ENCODE results near the gene CAMK2B. TPM values are rescaled to one million over a fixed set of nuclear protein-coding genes. Genes with fewer than 3 reads are reported as not detected.

Gene CAMK2B
- total RNA-seq, 1 donor from 2014 or later = 0.09 TPM

GRCh38 chr7:44331682-44332081 is 6.3 kb upstream of the CAMK2B start:
- Mint-ChIP-seq H3K4me3 (no peak overlapping the region), H3K9me3 (no peaks in the 10 kb centered on the region), H3K27ac (no peak overlapping the region), H3K36me3 (no peaks in the 10 kb centered on the region), H3K4me1 (no peaks in the 10 kb centered on the region), H3K27me3 (ENCODE audit: insufficient read depth, low read depth) (peaks cover 18% of the 10 kb centered on the region)
- Histone ChIP-seq H3K9me3 (ENCODE audit: low read depth) (no peaks in the 10 kb centered on the region), H3K9ac (no peak overlapping the region), H3K36me3 (no peaks in the 10 kb centered on the region), H3K79me2 (ENCODE audit: low read depth) (no peaks in the 10 kb centered on the region), H4K20me1 (ENCODE audit: low read depth) (no peaks in the 10 kb centered on the region), H3K27me3 (peaks cover 20% of the 10 kb centered on the region), H3K4me1 (no peaks in the 10 kb centered on the region), H3K4me2 (no peak overlapping the region), H3K4me3 (no peak overlapping the region), H3K27ac (no peak overlapping the region), H3F3A (ENCODE audit: low read depth) (no peaks in the 10 kb centered on the region), H2AFZ (replicated peaks) (no peak overlapping the region)
- no peak for DNase-seq (ENCODE audit: low spot score)
- TF ChIP-seq CTCF (IDR thresholded peaks at IDR 0.05) (no peak), EZH2 (IDR thresholded peaks at IDR 0.05) (no peak), EZH2phosphoT487 (IDR thresholded peaks at IDR 0.05) (no peak)

GRCh38 chr7:44330331-44330730 is 4.9 kb upstream of the CAMK2B start:
- Histone ChIP-seq H3K36me3 (no peaks in the 10 kb centered on the region), H3F3A (ENCODE audit: low read depth) (peaks cover 4% of the 10 kb centered on the region), H3K4me2 (no peak overlapping the region), H4K20me1 (ENCODE audit: low read depth) (no peaks in the 10 kb centered on the region), H3K9me3 (ENCODE audit: low read depth) (no peaks in the 10 kb centered on the region), H3K4me1 (peaks cover 5% of the 10 kb centered on the region), H3K4me3 (no peak overlapping the region), H3K27me3 (peaks cover 29% of the 10 kb centered on the region), H3K9ac (no peak overlapping the region), H2AFZ (replicated peaks) (no peak overlapping the region), H3K27ac (no peak overlapping the region), H3K79me2 (ENCODE audit: low read depth) (no peaks in the 10 kb centered on the region)
- H3K4me1 Mint-ChIP-seq = peaks cover 3% of the 10 kb centered on the region
- peaks cover 26% of the 10 kb centered on the region for H3K27me3 Mint-ChIP-seq (ENCODE audit: insufficient read depth, low read depth)
- DNase-seq (ENCODE audit: low spot score) = no peak
- no peak overlapping the region for H3K4me3 Mint-ChIP-seq
- no peak overlapping the region for H3K27ac Mint-ChIP-seq
- TF ChIP-seq EZH2 (IDR thresholded peaks at IDR 0.05) (no peak), CTCF (IDR thresholded peaks at IDR 0.05) (no peak), EZH2phosphoT487 (IDR thresholded peaks at IDR 0.05) (no peak)
- peaks cover 3% of the 10 kb centered on the region for H3K9me3 Mint-ChIP-seq
- no peaks in the 10 kb centered on the region for H3K36me3 Mint-ChIP-seq

GRCh38 chr7:44329888-44330287 is 4.5 kb upstream of the CAMK2B start:
- Histone ChIP-seq H3F3A (ENCODE audit: low read depth) (peaks cover 4% of the 10 kb centered on the region), H4K20me1 (ENCODE audit: low read depth) (no peaks in the 10 kb centered on the region), H3K4me2 (no peak overlapping the region), H3K4me3 (no peak overlapping the region), H3K4me1 (peaks cover 5% of the 10 kb centered on the region), H3K36me3 (no peaks in the 10 kb centered on the region), H3K79me2 (ENCODE audit: low read depth) (no peaks in the 10 kb centered on the region), H3K27me3 (peaks cover 33% of the 10 kb centered on the region), H3K27ac (no peak overlapping the region), H3K9ac (no peak overlapping the region), H3K9me3 (ENCODE audit: low read depth) (no peaks in the 10 kb centered on the region), H2AFZ (replicated peaks) (no peak overlapping the region)
- peaks cover 26% of the 10 kb centered on the region for H3K27me3 Mint-ChIP-seq (ENCODE audit: insufficient read depth, low read depth)
- H3K4me1 Mint-ChIP-seq = peaks cover 3% of the 10 kb centered on the region
- no peak overlapping the region for H3K4me3 Mint-ChIP-seq
- no peak for DNase-seq (ENCODE audit: low spot score)
- TF ChIP-seq CTCF (IDR thresholded peaks at IDR 0.05) (no peak), EZH2 (IDR thresholded peaks at IDR 0.05) (no peak), EZH2phosphoT487 (IDR thresholded peaks at IDR 0.05) (no peak)
- no peaks in the 10 kb centered on the region for H3K36me3 Mint-ChIP-seq
- peaks cover 3% of the 10 kb centered on the region for H3K9me3 Mint-ChIP-seq
- H3K27ac Mint-ChIP-seq = no peak overlapping the region
